Trophoblast cell (in vitro differentiated cells and primary cell): ENCODE measurements around the gene TCHP.
A peak's percentile ranks its signal among the peaks of the same experiment; 100 is the strongest.

Experiments used
- DNase-seq, 2 donors: peaks; one replicate each; pipeline ENCODE4 v3.0.0-alpha.2; 2016
- H2AFZ ChIP-seq: 2 replicates; pipeline ENCODE4 v1.6.1; 2013; ENCODE audit warnings: low read length, moderate library complexity, mild to moderate bottlenecking; ENCODE audit not compliant: insufficient read depth, poor library complexity
- H2AK5ac ChIP-seq: 2 replicates; pipeline ENCODE4 v1.6.1; 2013; ENCODE audit warnings: mild to moderate bottlenecking, low read length
- H2BK120ac ChIP-seq: 2 replicates; pipeline ENCODE4 v1.6.1; 2013; ENCODE audit warnings: low read length, mild to moderate bottlenecking, moderate library complexity; ENCODE audit not compliant: insufficient read depth, poor library complexity
- H2BK12ac ChIP-seq: 2 replicates; pipeline ENCODE4 v1.6.1; 2013; ENCODE audit warnings: mild to moderate bottlenecking, low read length, moderate library complexity
- H2BK5ac ChIP-seq: 2 replicates; pipeline ENCODE4 v1.6.1; 2013; ENCODE audit warnings: low read length, low read depth, moderate library complexity, mild to moderate bottlenecking; ENCODE audit not compliant: poor library complexity
- H3K14ac ChIP-seq: 2 replicates; pipeline ENCODE4 v1.6.1; 2013; ENCODE audit warnings: mild to moderate bottlenecking, low read length
- H3K18ac ChIP-seq: 2 replicates; pipeline ENCODE4 v1.6.1; 2013; ENCODE audit warnings: mild to moderate bottlenecking, low read length
- H3K23ac ChIP-seq: 2 replicates; pipeline ENCODE4 v1.6.1; 2013; ENCODE audit warnings: low read length
- H3K27ac ChIP-seq: 2 replicates; pipeline ENCODE4 v1.5.1; 2013; ENCODE audit warnings: low read depth, mild to moderate bottlenecking, inconsistent platforms, low read length, moderate library complexity
- H3K27me3 ChIP-seq: 2 replicates; pipeline ENCODE4 v1.6.1; 2013; ENCODE audit warnings: inconsistent platforms, mild to moderate bottlenecking, low read length, moderate library complexity; ENCODE audit not compliant: insufficient read depth
- H3K36me3 ChIP-seq, 2 experiments: 1 replicate in 1 of 2; 2 replicates in 1 of 2; pipeline ENCODE4 v1.6.1; 2013; ENCODE audit warnings: low read length in 2 of 2, mild to moderate bottlenecking in 2 of 2, moderate library complexity in 1 of 2; ENCODE audit not compliant: insufficient read depth in 2 of 2, control insufficient read depth in 1 of 2
- H3K4ac ChIP-seq: 2 replicates; pipeline ENCODE4 v1.6.1; 2013; ENCODE audit warnings: low read depth, mild to moderate bottlenecking, low read length, moderate library complexity
- H3K4me1 ChIP-seq, 2 experiments: 1 replicate in 1 of 2; 2 replicates in 1 of 2; pipeline ENCODE4 v1.6.1; 2013; ENCODE audit warnings: low read length in 2 of 2, mild to moderate bottlenecking in 2 of 2, moderate library complexity in 1 of 2; ENCODE audit not compliant: insufficient read depth in 2 of 2, control insufficient read depth in 1 of 2
- H3K4me2 ChIP-seq: 2 replicates; pipeline ENCODE4 v1.6.1; 2013; ENCODE audit warnings: inconsistent platforms, mild to moderate bottlenecking, low read length, moderate library complexity
- H3K4me3 ChIP-seq: 2 replicates; pipeline ENCODE4 v1.5.1; 2013; ENCODE audit warnings: mild to moderate bottlenecking, low read depth, low read length, inconsistent platforms
- H3K79me1 ChIP-seq: one replicate; pipeline ENCODE4 v1.6.1; 2013; ENCODE audit warnings: low read length
- H3K79me2 ChIP-seq: 2 replicates; pipeline ENCODE4 v1.6.1; 2013; ENCODE audit warnings: low read length, mild to moderate bottlenecking; ENCODE audit not compliant: control insufficient read depth, insufficient read depth, poor library complexity
- H3K9ac ChIP-seq: 2 replicates; pipeline ENCODE4 v1.6.1; 2013; ENCODE audit warnings: mild to moderate bottlenecking, low read length
- H3K9me3 ChIP-seq: 2 replicates; pipeline ENCODE4 v1.6.1; 2013; ENCODE audit warnings: low read depth, mild to moderate bottlenecking, control low read depth, inconsistent platforms, low read length; ENCODE audit not compliant: insufficient read depth
- H4K12ac ChIP-seq: 2 replicates; pipeline ENCODE4 v1.6.1; 2013; ENCODE audit warnings: low read depth, mild to moderate bottlenecking, low read length, moderate library complexity
- H4K8ac ChIP-seq: 2 replicates; pipeline ENCODE4 v1.6.1; 2013; ENCODE audit warnings: low read depth, mild to moderate bottlenecking, low read length, moderate library complexity
- H4K91ac ChIP-seq: one replicate; pipeline ENCODE4 v1.6.1; 2013; ENCODE audit warnings: low read depth, mild to moderate bottlenecking, low read length, moderate library complexity
- WGBS: extraction: QIAGEN DNeasy Blood & Tissue Kit; methylation state at CpG from one replicate; pipeline ENCODE4 v1.1.7; 2013; ENCODE audit warnings: missing lambda C conversion rate; ENCODE audit not compliant: insufficient read length, insufficient coverage; ENCODE audit errors: extremely low coverage; 5-methylcytosine and 5-hydroxymethylcytosine counted together

TCHP gene

DNA sequence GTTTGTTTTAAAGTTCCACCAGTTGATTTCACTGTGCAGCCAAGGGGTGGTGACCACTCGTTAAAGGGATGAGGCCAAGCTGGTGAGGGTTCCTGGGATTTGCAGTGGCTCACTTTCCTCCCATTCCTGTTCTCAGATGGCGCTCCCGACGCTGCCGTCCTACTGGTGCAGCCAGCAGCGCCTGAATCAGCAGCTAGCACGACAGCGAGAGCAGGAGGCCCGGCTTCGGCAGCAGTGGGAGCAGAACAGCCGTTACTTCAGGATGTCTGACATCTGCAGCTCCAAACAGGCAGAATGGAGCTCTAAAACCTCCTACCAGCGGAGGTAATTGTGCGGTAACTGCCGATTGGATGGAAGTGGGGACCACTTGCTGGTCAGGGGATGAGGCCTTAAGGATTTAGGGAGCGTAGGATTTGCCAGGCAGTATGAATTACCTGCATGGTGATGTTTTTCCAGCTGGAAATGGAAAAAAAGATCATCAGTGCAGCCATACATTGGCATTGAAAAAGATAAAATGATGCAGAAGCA lies 2.9 kb downstream of the TCHP start:
- Histone ChIP-seq H4K91ac (no peak overlapping the region), H2BK12ac (no peak overlapping the region), H3K4me3 (no peak overlapping the region), H3K9ac (no peak overlapping the region), H3K18ac (no peak overlapping the region), H4K8ac (no peak overlapping the region), H4K12ac (no peak overlapping the region), H3K36me3 (peaks cover 32 to 39% of the 10 kb centered on the region in 2 experiments), H3K79me1 (peaks cover 5% of the 10 kb centered on the region), H3K27ac (no peak overlapping the region), H3K4ac (no peak overlapping the region), H3K4me2 (no peak overlapping the region), H3K27me3 (no peaks in the 10 kb centered on the region), H3K4me1 (peaks cover 2 to 5% of the 10 kb centered on the region in 2 experiments), H3K14ac (no peak overlapping the region), H2BK5ac (no peak overlapping the region), H2AFZ (no peak overlapping the region), H2BK120ac (no peak overlapping the region), H3K79me2 (peaks cover 5% of the 10 kb centered on the region), H3K9me3 (no peaks in the 10 kb centered on the region), H3K23ac (no peak overlapping the region), H2AK5ac (no peak overlapping the region)
- WGBS = no CpG with 5 or more reads among the region's 15 CpGs
- no peak for DNase-seq

DNA sequence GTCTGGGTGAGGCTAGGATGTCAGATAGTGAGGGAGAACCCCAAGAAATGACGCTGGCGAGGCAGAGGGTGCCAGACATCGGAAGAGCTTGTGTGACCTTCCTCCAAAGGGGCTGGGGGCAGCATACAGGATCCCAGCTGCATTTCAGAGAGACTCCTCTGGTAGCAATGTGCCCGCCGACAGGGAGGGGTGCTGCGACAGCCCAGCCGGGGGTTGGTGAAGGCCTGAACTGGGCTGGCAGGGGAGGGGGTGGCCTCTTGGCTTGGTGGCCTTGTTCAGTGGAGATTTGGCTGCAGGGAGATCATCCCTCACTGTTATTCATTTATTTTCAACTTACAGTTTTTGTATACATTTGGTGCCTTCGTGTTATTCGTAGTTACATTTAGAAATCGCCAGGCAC lies 5.2 kb downstream of the TCHP start:
- Histone ChIP-seq H3K79me1 (peaks cover 1% of the 10 kb centered on the region), H4K8ac (no peak overlapping the region), H3K36me3 (peaks cover 38 to 52% of the 10 kb centered on the region in 2 experiments), H3K9ac (no peak overlapping the region), H3K79me2 (peaks cover 1% of the 10 kb centered on the region), H3K18ac (no peak overlapping the region), H2BK120ac (no peak overlapping the region), H3K4me1 (peaks cover 2 to 3% of the 10 kb centered on the region in 2 experiments), H3K9me3 (no peaks in the 10 kb centered on the region), H2BK5ac (no peak overlapping the region), H3K23ac (no peak overlapping the region), H4K12ac (no peak overlapping the region), H2AK5ac (no peak overlapping the region), H4K91ac (no peak overlapping the region), H3K4ac (no peak overlapping the region), H3K4me2 (no peak overlapping the region), H2AFZ (no peak overlapping the region), H2BK12ac (no peak overlapping the region), H3K27ac (no peak overlapping the region), H3K4me3 (no peak overlapping the region), H3K14ac (no peak overlapping the region), H3K27me3 (no peaks in the 10 kb centered on the region)
- DNase-seq = no peak
- no CpG with 5 or more reads among the region's 10 CpGs for WGBS

- H3K79me2 ChIP-seq = no peaks in the 10 kb centered on the region
- no peaks in the 10 kb centered on the region for H3K27me3 ChIP-seq
- H2BK5ac ChIP-seq = no peak overlapping the region
- no peak overlapping the region for H3K27ac ChIP-seq
- no peak overlapping the region for H4K91ac ChIP-seq
- no peak overlapping the region for H2AK5ac ChIP-seq
- no peak overlapping the region for H2BK12ac ChIP-seq
- H3K4ac ChIP-seq = no peak overlapping the region
- no peak overlapping the region for H3K18ac ChIP-seq
- no peak overlapping the region for H2AFZ ChIP-seq
- H2BK120ac ChIP-seq = no peak overlapping the region
- no peak overlapping the region for H3K4me3 ChIP-seq
- H3K79me1 ChIP-seq = no peaks in the 10 kb centered on the region
- H3K9ac ChIP-seq = no peak overlapping the region
- DNase-seq = no peak
- H3K4me2 ChIP-seq = no peak overlapping the region
- WGBS = no CpG with 5 or more reads among the region's 8 CpGs
- no peaks in the 10 kb centered on the region for H3K9me3 ChIP-seq
- H3K23ac ChIP-seq = no peak overlapping the region
- no peaks in the 10 kb centered on the region for H3K4me1 ChIP-seq
- no peak overlapping the region for H4K8ac ChIP-seq
- H4K12ac ChIP-seq = no peak overlapping the region
- peaks cover 43 to 60% of the 10 kb centered on the region in 2 experiments for H3K36me3 ChIP-seq
- no peak overlapping the region for H3K14ac ChIP-seq
Observed at GRCh38 chr12:109910254-109910968, 10.3 kb downstream of the TCHP start.

DNA sequence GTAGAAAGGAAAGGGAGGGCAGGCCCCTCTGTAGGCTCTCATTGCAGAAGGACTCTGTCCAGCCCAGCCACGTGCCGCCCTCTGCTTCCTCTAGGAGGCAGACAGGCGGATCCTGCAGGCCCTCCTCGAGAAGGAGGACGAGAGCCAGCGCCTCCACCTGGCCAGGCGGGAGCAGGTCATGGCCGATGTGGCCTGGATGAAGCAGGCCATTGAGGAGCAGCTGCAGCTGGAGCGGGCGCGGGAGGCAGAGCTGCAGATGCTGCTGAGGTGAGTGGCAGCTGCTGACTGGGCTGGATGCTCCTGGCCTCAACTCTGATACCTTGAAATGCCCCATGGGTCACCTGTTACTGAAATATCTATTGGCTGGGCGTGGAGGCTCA lies 10.9 kb downstream of the TCHP start:
- Histone ChIP-seq H2BK5ac (no peak overlapping the region), H2BK12ac (no peak overlapping the region), H3K27ac (no peak overlapping the region), H2AFZ (no peak overlapping the region), H3K23ac (no peak overlapping the region), H3K4me2 (no peak overlapping the region), H3K79me2 (no peaks in the 10 kb centered on the region), H2AK5ac (no peak overlapping the region), H3K9me3 (no peaks in the 10 kb centered on the region), H3K27me3 (no peaks in the 10 kb centered on the region), H4K8ac (no peak overlapping the region), H3K4me1 (no peaks in the 10 kb centered on the region), H3K4ac (no peak overlapping the region), H3K14ac (no peak overlapping the region), H3K18ac (no peak overlapping the region), H3K36me3 (peaks cover 48 to 64% of the 10 kb centered on the region in 2 experiments), H3K79me1 (no peaks in the 10 kb centered on the region), H3K9ac (no peak overlapping the region), H3K4me3 (no peak overlapping the region), H4K91ac (no peak overlapping the region), H4K12ac (no peak overlapping the region), H2BK120ac (no peak overlapping the region)
- no CpG with 5 or more reads among the region's 12 CpGs for WGBS
- peak in 1 of 2 donors; percentile 4 for DNase-seq
